Sciatic nerve (tissue), 2 donors: ENCODE measurements around the gene IRF2BPL. TPM values are rescaled to one million over a fixed set of nuclear protein-coding genes. Genes with fewer than 3 reads are reported as not detected.

ENCODE experiments used
- ATAC-seq: fragments of 200-7000 bp; cut with Tn5 transposase; one replicate; pipeline ENCODE4 v1.9.1; 2020; ENCODE audit warnings: mild to moderate bottlenecking, moderate library complexity
- DNase-seq: peaks from one replicate; pipeline ENCODE4 v3.0.0-alpha.2; 2020; ENCODE audit warnings: low spot score
- intact Hi-C: fragments of 100-400 bp; cut with DNase I; formaldehyde crosslinking; loops from one replicate; pipeline ENCODE4 v1.14.2; 2022
- total RNA-seq: library from RNA; stranded (reverse); fragmentation: NEBNext Ultra II Directional; extraction: Animal tissue kit (Norgen Biotek cat#: 25700); gene quantifications from one replicate; pipeline ENCODE4 v1.2.1, GENCODE V29; 2021
- donor health status: DM: no; HTN: no; CAD: no.
- donor health status: DM: no; HTN: no; CAD: no.

The IRF2BPL gene
- total RNA-seq: 59.6 TPM

DNA sequence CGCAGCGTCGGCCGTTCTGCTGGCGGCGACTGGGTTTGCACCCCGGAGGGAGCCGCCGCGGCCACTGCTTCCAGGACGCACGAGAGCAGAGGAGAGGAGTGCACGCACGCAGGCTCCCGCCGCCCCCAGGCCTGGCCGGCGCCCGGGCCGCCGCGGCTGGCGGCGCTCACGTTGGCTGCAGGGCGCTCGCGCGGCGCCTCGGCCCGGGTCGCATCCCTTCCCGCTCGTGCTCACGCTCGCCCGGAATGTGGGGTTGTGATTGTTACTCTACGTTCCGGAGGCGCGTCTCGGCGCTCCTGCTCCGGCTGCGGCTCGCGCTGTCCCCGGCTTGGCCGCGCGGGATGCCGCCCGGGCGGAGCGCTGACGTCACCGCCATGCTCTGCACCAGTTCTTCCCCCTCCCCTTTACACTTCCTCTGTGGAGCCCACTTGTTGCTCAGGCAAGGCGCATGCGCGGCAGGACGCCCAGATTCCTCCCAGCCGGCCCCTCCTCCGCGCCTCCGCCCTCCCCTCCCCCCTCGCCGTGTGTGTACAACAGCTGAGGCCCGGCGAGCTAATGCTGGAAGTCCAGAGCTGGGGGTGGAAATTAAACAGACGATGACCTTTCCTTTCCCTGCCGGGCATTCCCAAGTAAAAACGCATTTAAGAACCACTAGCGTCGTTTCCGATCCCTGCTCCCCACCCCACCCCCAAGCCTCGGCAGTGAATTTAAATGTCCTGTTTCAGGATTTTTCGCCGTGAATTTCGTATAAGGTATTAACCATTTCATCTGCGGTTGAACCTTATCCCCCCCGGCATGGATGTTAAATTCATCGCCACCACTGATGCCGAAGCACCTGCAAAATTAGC lies at the start of gene IRF2BPL:
TSS of gene IRF2BPL (minus strand) at position 325 of the 848 bp plus-strand sequence. CDS start 916 bp downstream, outside the sequence.
- ATAC-seq: peak; percentile 76
- intact Hi-C loops: loop anchor here (5.0 to 10.0 kb wide), 2 partner anchors 76 to 114 kb away; no protein-coding TSS in a partner anchor
- peak; percentile 100 for DNase-seq

DNA sequence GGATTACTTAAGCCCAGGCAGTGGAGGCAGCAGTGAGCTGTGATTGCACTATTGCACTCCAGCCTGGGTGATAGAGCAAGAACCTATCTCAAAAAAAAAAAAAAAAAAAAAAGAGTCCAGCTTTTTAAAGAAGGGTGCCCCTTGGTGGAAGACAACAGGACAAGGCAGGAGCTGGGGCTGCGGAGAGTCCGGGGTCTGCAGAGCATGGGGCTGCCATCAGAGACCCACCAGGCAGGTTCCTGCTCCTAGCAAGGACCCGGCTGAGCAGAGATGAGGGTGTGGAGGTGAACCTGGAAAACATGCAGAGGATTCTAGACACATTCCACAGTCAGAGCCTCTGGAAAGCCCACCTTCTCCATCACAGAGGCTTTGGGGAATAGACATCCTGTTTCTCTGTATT lies 48.5 kb upstream of the IRF2BPL start:
- intact Hi-C loops: no loop called here
- DNase-seq (no peak), ATAC-seq (peak; percentile 29)

DNA sequence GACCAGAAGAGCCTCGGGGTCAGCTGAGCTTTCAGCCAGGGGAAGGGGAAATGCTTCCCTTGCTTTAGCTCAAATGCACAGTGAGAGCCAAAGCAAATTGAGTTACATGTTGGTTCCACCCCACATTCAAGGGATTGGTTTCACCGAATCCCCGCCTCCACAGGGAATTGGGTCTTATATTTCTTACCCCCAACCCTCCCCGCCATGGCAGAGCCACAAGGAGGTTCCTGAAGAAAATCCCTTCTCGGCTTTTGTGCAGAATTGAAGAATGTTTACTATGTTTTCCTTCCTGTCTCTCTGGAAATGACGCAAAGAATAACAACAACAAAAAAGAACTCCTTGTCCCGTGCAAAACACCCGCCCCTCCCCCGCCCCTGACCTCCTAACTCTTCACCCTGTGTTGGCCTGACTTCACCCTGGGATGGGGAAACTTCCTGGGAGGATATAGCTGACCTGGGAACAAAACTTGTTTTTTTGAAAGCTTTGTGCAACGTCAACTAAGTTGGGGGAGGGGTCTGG lies 47.7 kb upstream of the IRF2BPL start:
- no peak for DNase-seq
- peak; percentile 97 for ATAC-seq
- intact Hi-C loops: no loop called here

DNA sequence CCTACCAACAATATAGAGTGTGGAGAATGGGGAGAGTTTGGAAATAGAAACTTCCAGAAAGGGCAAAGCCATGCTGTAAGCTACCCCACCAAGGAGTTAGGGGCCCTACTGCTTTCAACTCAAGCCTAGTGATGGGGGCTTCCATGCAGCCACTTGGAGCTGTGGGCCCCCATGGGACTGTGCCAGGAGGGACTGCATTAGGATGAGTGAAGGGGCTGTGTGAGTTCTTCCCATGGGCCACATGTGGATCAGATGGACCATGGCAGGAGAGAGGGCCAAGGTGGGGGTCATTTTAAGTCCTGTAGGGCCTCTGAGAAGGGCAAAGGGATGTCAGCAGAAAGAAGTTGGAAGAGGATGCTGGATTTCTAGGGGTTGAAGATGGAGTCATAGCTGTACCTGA lies 46.5 kb upstream of the IRF2BPL start:
- no peak for DNase-seq
- no peak for ATAC-seq
- intact Hi-C loops: no loop called here

DNA sequence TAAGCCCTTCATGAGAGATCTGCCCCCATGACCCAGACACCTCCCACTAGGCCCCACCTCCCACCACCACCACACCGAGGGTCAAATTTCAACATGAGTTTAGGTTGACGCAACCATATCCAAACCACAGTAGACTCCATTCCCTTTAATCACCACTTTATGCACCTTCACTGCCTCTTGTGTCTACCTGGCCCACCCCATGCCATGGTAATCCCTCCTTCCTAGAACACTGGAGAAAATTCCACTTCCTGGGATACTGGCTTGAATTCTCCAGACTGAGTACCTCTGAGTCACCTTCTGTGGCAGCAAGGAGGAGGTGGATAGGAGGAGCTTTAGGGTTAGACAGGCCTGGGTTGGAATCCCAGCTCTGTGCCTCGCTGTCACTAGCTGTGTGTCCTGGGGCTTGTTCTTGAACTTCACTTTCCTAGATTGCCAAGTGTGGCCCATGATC lies 43.5 kb upstream of the IRF2BPL start:
- intact Hi-C loops: no loop called here
- ATAC-seq: no peak
- DNase-seq: no peak

DNA sequence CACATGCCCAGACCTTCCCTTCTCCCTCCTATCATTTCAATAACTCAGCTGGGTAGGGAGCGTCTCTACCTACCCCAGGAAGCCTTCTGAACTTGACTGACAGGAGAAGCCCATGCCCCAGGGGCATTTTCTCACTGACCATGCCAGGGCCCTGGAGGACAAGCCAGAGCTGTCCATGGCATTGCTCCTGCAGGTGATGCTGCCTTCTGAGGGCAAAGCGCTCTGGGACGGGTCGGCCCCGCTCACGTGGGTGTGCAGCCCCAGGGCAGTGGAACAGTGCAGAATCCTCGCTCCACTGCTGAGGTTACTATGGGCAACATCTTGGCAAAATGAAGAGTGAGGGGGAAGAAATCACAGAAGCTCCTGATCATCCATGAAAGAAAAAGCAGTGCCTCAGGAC lies 41.0 kb upstream of the IRF2BPL start:
- intact Hi-C loops: loop anchor here (5.0 kb wide), 2 partner anchors 157 to 192 kb away; no protein-coding TSS in a partner anchor
- DNase-seq: no peak
- ATAC-seq: no peak

DNA sequence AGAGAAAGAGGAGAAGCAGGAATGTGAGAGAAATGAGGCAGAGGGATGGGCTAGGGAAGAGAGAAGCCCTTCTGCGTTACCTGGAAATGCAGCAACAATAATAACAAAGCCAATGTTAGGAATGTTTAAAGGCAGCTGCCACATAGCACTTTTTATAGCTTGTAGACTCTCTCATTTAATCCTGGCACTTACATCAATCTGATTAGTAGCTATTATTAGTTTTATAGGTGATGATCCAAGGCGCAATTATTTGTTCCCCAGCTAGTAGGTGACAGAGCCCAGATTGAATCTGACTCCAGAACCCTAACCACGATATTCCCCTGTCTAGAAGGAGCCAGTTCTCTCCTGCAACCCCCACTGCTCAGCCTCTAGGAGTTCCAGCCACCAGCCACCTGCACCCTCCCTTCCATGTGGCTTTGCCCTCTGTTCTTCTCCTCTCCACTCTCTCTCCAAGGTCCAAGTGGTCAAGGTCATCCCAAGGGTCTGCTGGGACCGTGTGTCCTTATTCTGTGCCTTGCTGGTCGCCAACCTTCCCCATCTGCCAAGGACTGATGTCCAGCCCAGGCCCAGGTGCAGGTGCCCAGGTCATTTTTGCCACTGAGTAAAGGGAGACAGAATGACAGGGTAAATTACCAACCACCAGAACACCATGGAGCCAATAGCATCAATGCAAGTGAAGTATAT lies 40.2 kb upstream of the IRF2BPL start:
- ATAC-seq (no peak), DNase-seq (no peak)
- intact Hi-C loops: loop anchor here (5.0 kb wide), 2 partner anchors 156 to 191 kb away; no protein-coding TSS in a partner anchor

- ATAC-seq (peak; percentile 85), DNase-seq (peak; percentile 84)
- intact Hi-C loops: loop anchor here (5.0 kb wide), 2 partner anchors 156 to 191 kb away; no protein-coding TSS in a partner anchor
Measured at GRCh38 chr14:77067632-77068516, 39.4 kb upstream of the IRF2BPL start.

GRCh38 chr14:77066578-77067172 lies 38.2 kb upstream of the IRF2BPL start:
- ATAC-seq (no peak), DNase-seq (no peak)

DNA sequence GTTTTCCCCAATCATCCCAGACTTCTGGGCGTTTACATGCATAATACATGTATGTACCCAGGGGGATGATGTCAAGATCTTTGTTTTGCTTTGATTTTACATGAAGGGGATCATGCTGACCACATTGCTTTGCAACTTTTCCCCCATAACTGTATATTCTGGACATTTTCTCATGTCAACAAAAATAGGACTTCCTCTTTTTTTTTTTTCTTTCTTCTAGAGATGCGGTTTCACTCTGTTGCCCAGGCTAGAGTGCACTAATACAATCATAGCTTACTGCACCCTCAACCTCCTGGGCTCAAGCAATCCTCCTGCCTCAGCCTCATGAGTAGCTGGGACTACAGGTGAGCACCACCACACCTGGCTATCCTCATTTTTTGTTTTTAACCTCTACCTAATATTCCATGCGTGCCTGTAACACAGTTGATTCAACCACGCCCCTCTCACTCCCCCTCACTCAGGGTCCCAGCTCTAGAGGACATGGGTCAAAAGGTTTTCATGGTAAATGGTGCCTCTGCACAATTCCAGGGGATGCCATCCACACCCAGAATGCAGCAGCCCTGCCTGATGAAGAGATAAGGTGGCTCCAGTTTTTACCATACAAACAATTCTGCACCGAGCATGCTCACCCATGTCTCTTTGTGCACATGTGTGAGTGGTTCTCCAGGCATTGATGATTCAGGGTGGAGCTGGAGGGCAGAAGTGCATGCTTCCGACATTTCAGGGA lies 37.5 kb upstream of the IRF2BPL start:
- intact Hi-C loops: loop anchor here (5.0 kb wide), 2 partner anchors 154 to 189 kb away; no protein-coding TSS in a partner anchor
- no peak for ATAC-seq

More at GRCh38 chr14:77066578-77067172, 38.2 kb upstream of the IRF2BPL start:
- intact Hi-C loops: loop anchor here (5.0 kb wide), 2 partner anchors 154 to 189 kb away; no protein-coding TSS in a partner anchor

GRCh38 chr14:77064521-77065178 lies 36.1 kb upstream of the IRF2BPL start:
- intact Hi-C loops: loop anchor here (5.0 kb wide), 2 partner anchors 152 to 187 kb away; no protein-coding TSS in a partner anchor
- no peak for ATAC-seq
- DNase-seq: no peak

More for the DNA sequence above, 37.5 kb upstream of the IRF2BPL start:
- no peak for DNase-seq

GRCh38 chr14:77063571-77064171 lies 35.2 kb upstream of the IRF2BPL start:
- intact Hi-C loops: no loop called here
- no peak for DNase-seq
- ATAC-seq: no peak

DNA sequence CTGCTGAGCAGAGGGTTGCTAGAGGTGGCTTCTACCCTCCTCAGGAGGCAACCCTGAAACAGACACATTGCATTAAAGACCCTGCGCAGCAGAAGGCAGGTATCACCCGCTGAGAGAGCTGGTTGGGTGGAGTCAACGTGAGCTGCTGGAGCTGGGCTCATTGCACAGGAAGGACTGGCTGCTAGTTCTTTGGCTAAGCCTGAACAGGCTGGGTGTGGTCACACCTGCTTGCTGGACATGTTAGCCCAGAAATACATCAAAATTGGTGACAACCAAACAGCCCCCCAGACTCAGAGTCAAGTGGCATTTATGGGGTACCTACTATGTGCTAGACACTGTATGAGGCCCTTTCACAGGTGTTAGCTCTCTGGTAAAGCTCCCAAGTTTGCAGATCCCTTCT lies 33.8 kb upstream of the IRF2BPL start:
- intact Hi-C loops: no loop called here

DNA sequence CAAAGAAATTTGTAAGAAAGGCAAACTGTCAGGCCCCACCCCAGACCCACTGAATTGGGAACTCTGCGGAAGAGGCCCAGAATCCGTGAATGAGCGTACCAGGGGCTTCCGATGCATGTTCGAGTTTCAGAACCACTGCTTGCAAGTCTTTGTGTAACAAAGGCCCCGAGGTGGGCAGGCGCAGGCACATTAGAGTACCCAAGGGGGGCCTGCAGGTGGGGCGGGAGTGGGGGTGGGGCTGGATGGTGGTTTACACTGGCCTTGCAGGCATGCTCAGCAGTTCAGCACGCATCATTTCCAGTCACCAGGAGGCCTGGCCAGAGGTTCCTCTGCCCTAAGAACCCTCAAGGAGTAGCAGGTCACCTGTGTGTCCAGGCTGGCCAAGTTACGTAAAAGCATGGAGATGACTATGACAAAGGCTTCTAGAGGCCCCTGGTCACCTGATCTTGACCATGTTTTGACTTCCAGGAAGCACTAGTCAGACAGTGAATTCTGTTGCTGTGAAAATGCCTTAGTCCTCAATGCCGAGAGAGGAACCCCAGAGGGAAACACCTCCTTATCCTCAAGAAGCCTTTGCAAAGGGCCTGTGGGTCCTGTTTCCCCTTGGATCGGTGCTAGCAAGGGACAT lies 33.2 kb upstream of the IRF2BPL start:
- no peak for ATAC-seq
- DNase-seq: no peak

More for the DNA sequence above, 33.8 kb upstream of the IRF2BPL start:
- DNase-seq (no peak), ATAC-seq (no peak)

GRCh38 chr14:77059276-77059915 lies 30.9 kb upstream of the IRF2BPL start:
- intact Hi-C loops: no loop called here
- peak; percentile 45 for ATAC-seq
- DNase-seq: no peak

More for the DNA sequence above, 33.2 kb upstream of the IRF2BPL start:
- intact Hi-C loops: no loop called here

- no peak for ATAC-seq
Measured at GRCh38 chr14:77058785-77059184, 30.3 kb upstream of the IRF2BPL start.

More at GRCh38 chr14:77058785-77059184, 30.3 kb upstream of the IRF2BPL start:
- DNase-seq: no peak
- intact Hi-C loops: no loop called here
